ENCODE results near the gene NTSR2.

DNA sequence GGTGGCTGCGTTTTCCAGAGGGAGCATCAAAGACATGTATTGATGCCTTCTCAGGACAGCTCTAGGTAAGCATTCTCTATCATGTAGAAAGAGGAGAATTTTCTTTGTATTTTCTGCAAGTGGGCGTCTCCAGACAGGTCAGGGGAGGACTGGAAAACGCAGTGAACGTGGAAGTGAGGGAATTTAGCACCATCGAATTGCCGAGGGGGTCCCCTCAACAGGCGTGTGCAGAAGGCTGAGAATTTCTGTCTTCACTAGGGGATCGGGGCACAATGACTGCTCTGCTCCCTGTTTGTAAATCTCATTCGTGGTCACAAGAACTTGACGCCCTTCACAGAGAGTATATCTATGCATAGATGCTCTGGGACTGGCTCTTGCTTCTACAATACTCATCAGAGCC is 5.0 kb upstream of the NTSR2 start:
- TF ChIP-seq, protein P1, sequence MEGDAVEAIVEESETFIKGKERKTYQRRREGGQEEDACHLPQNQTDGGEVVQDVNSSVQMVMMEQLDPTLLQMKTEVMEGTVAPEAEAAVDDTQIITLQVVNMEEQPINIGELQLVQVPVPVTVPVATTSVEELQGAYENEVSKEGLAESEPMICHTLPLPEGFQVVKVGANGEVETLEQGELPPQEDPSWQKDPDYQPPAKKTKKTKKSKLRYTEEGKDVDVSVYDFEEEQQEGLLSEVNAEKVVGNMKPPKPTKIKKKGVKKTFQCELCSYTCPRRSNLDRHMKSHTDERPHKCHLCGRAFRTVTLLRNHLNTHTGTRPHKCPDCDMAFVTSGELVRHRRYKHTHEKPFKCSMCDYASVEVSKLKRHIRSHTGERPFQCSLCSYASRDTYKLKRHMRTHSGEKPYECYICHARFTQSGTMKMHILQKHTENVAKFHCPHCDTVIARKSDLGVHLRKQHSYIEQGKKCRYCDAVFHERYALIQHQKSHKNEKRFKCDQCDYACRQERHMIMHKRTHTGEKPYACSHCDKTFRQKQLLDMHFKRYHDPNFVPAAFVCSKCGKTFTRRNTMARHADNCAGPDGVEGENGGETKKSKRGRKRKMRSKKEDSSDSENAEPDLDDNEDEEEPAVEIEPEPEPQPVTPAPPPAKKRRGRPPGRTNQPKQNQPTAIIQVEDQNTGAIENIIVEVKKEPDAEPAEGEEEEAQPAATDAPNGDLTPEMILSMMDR (conservative IDR thresholded peaks at IDR 0.05; ENCODE audit: low read depth in 2 of 2): no peak
- no peak for TF ChIP-seq ZNF331 (CRISPR knock-in tag; IDR thresholded peaks at IDR 0.05; ENCODE audit: low read depth)
- TF ChIP-seq NANOG (IDR thresholded peaks at IDR 0.05; ENCODE audit: borderline replicate concordance): no peak
- TF ChIP-seq JUNB (IDR thresholded peaks at IDR 0.05; ENCODE audit: unreplicated experiment): no peak
- TF ChIP-seq CREB1 (CRISPR knock-in tag; IDR thresholded peaks at IDR 0.05; ENCODE audit: low read depth): no peak
- TF ChIP-seq POLR2AphosphoS5 (IDR thresholded peaks at IDR 0.05; ENCODE audit: low read depth): no peak
- no peak for TF ChIP-seq EZH2phosphoT487 (IDR thresholded peaks at IDR 0.05; ENCODE audit: unreplicated experiment)
- TF ChIP-seq EZH2 (IDR thresholded peaks at IDR 0.05; ENCODE audit: low read depth, unreplicated experiment): no peak
- TF ChIP-seq, protein P2, sequence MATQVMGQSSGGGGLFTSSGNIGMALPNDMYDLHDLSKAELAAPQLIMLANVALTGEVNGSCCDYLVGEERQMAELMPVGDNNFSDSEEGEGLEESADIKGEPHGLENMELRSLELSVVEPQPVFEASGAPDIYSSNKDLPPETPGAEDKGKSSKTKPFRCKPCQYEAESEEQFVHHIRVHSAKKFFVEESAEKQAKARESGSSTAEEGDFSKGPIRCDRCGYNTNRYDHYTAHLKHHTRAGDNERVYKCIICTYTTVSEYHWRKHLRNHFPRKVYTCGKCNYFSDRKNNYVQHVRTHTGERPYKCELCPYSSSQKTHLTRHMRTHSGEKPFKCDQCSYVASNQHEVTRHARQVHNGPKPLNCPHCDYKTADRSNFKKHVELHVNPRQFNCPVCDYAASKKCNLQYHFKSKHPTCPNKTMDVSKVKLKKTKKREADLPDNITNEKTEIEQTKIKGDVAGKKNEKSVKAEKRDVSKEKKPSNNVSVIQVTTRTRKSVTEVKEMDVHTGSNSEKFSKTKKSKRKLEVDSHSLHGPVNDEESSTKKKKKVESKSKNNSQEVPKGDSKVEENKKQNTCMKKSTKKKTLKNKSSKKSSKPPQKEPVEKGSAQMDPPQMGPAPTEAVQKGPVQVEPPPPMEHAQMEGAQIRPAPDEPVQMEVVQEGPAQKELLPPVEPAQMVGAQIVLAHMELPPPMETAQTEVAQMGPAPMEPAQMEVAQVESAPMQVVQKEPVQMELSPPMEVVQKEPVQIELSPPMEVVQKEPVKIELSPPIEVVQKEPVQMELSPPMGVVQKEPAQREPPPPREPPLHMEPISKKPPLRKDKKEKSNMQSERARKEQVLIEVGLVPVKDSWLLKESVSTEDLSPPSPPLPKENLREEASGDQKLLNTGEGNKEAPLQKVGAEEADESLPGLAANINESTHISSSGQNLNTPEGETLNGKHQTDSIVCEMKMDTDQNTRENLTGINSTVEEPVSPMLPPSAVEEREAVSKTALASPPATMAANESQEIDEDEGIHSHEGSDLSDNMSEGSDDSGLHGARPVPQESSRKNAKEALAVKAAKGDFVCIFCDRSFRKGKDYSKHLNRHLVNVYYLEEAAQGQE (IDR thresholded peaks at IDR 0.05; ENCODE audit: unreplicated experiment): no peak
- no peak for TF ChIP-seq ETS1 (IDR thresholded peaks at IDR 0.05)
- no peak for TF ChIP-seq STAT1 (IDR thresholded peaks at IDR 0.05; ENCODE audit: unreplicated experiment)
